Type B pancreatic cell (in vitro differentiated cells): Measurements from ENCODE around the gene RDH16. TPM values are rescaled to one million over a fixed set of nuclear protein-coding genes. Genes with fewer than 3 reads are reported as not detected.
"Not testable (repeated sequence)": the region's sequence is repeated elsewhere in the genome, so short reads cannot be mapped to it uniquely, and the experiment has no call there.

Experiments used
- DNase-seq: peaks from one replicate; pipeline ENCODE4 v3.0.0; 2021; ENCODE audit warnings: mixed read lengths; ENCODE audit not compliant: unreplicated experiment; ENCODE audit errors: extremely low spot score
- H3K27ac Mint-ChIP-seq: 2 replicates; pipeline ENCODE4 v1.8.0; 2021; ENCODE audit warnings: mild to moderate bottlenecking, mixed read lengths
- H3K27me3 Mint-ChIP-seq: 2 replicates; pipeline ENCODE4 v1.8.0; 2021; ENCODE audit warnings: mixed read lengths
- H3K36me3 Mint-ChIP-seq: 2 replicates; pipeline ENCODE4 v1.8.0; 2021; ENCODE audit warnings: mixed read lengths
- H3K4me1 Mint-ChIP-seq: one replicate; pipeline ENCODE4 v1.8.0; 2021; ENCODE audit warnings: mixed read lengths; ENCODE audit not compliant: unreplicated experiment
- H3K4me3 Mint-ChIP-seq: 2 replicates; pipeline ENCODE4 v1.8.0; 2021; ENCODE audit warnings: mild to moderate bottlenecking, mixed read lengths
- H3K9me3 Mint-ChIP-seq: 2 replicates; pipeline ENCODE4 v1.8.0; 2021; ENCODE audit warnings: mixed read lengths
- CTCF ChIP-seq: fragments of 200-600 bp; sonication (generic); conservative IDR thresholded peaks from 2 replicates; pipeline ENCODE4 v1.5.0; 2021; ENCODE audit warnings: antibody characterized with exemption, mild to moderate bottlenecking
- total RNA-seq: library from RNA; stranded (reverse); gene quantifications from 2 replicates; pipeline ENCODE4 v1.2.1, GENCODE V29; 2021; ENCODE audit warnings: low replicate concordance

Gene RDH16
- total RNA-seq, 1 donor from 2014 or later: 0.68 TPM

- peaks cover 9% of the 10 kb centered on the region for H3K4me1 Mint-ChIP-seq
- no peak for DNase-seq
Measured at GRCh38 chr12:56941299-56942017, 15.9 kb downstream of the RDH16 start.

GRCh38 chr12:56940942-56941298 lies 16.5 kb downstream of the RDH16 start:
- Mint-ChIP-seq H3K27ac (peak overlapping the region; percentile 86), H3K27me3 (peaks cover 29% of the 10 kb centered on the region)
- H3K4me1 Mint-ChIP-seq, DNase-seq, H3K36me3 Mint-ChIP-seq, H3K9me3 Mint-ChIP-seq, H3K4me3 Mint-ChIP-seq: not testable (repeated sequence)

More at GRCh38 chr12:56941299-56942017, 15.9 kb downstream of the RDH16 start:
- Mint-ChIP-seq H3K27ac (peak overlapping the region; percentile 86), H3K9me3 (no peaks in the 10 kb centered on the region), H3K36me3 (no peaks in the 10 kb centered on the region), H3K27me3 (peaks cover 29% of the 10 kb centered on the region), H3K4me3 (peak overlapping the region; percentile 60)
- TF ChIP-seq CTCF: no peak

DNA sequence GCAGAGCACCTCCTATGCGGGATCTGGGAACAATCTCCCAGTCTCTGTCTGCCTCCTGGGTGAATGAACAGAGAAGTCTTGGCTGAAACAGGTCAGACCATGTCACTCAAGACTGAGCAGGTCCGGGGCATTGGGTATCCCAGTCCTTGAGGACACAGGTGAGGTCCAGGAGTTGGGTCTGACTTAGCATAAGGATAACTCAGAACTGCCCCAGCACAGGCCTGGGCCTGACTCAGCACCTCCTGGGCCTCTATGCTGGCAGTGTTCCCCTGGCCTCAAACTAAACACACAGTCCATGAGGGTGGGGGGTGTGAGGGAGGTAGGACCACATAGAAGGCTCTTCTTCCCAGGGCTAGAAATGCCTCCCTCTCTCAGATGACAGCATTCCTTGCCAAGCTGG lies 21.7 kb downstream of the RDH16 start:
- Mint-ChIP-seq H3K4me3 (no peak overlapping the region), H3K4me1 (peaks cover 14% of the 10 kb centered on the region), H3K27ac (no peak overlapping the region)

GRCh38 chr12:56935157-56935556 lies 22.3 kb downstream of the RDH16 start:
- no peak for DNase-seq
- H3K36me3 Mint-ChIP-seq: no peaks in the 10 kb centered on the region
- no peak for TF ChIP-seq CTCF
- H3K4me3 Mint-ChIP-seq: no peak overlapping the region
- no peaks in the 10 kb centered on the region for H3K9me3 Mint-ChIP-seq
- H3K4me1 Mint-ChIP-seq: peaks cover 14% of the 10 kb centered on the region
- no peak overlapping the region for H3K27ac Mint-ChIP-seq
- H3K27me3 Mint-ChIP-seq: no peaks in the 10 kb centered on the region

More for the DNA sequence above, 21.7 kb downstream of the RDH16 start:
- Mint-ChIP-seq H3K9me3 (no peaks in the 10 kb centered on the region), H3K36me3 (no peaks in the 10 kb centered on the region), H3K27me3 (no peaks in the 10 kb centered on the region)
- DNase-seq: no peak
- TF ChIP-seq CTCF: no peak

DNA sequence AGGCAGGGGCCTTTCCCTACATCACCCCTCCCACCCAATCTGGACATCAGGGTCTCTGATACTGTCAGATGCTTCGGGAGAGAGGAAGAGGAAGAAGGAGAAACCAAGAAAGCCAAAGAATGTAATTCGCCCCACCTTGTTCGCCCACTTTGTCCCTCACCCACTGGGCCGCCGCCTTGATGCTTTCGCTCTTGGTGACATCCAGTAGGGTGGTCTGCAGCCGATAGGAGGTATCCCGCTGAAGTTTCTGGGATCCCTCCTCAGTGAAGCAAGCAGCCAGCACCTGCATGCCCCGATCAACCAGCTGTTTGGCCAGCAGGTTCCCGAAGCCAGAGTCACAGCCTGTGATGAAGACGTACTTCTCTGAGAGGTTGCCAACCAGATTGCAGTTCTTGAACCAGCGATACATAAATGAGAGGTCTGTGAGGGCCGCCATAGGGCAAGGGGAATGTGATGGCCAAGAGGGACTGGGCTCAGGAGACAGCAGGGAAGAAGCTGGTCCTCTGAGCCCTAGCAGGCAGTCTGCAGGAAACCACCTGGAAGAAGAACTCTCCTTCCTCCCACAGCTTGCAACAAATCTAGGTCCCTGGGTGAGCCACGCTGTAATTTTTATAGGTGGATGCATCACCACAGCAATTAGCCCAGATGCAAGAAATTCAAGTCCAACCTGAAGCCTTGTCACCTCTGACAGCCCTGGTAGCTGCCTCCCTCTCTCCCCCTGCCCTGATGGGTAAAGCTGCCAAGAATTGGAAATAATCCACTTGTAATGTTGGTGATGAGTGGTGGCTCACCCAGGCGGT lies 23.4 kb downstream of the RDH16 start, which contains the start of gene SDR9C7:
TSS of gene SDR9C7 (minus strand) at position 583 of the 800 bp plus-strand sequence. CDS start at position 436, 147 bp downstream.
- Mint-ChIP-seq H3K4me1 (peaks cover 14% of the 10 kb centered on the region), H3K27ac (no peak within 1 kb of the TSS), H3K4me3 (no peak within 1 kb of the TSS), H3K27me3 (no peaks in the 10 kb centered on the region), H3K36me3 (no peaks in the 10 kb centered on the region), H3K9me3 (no peaks in the 10 kb centered on the region)
- TF ChIP-seq CTCF: no peak
- DNase-seq: peak; percentile 27

DNA sequence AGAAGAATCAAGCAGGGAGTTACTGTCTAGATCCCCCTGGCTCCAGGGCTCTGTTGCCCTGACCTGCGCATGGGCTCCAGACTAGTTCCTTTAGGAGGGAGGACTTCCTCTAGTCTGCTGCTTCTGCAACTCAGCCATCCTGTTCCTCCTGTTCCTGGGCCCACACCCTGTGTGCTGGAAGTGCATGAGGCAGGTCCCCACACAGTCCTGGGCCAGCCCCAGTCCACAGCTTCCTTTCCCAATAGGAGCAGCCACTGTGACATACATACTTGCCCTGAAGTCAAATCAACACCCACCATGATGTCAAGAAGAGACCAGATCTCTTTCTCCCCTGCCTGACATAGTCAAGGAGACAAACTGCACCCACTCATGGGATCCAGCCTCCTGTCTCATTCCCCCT lies 24.5 kb downstream of the RDH16 start:
- peaks cover 20% of the 10 kb centered on the region for H3K4me1 Mint-ChIP-seq
- H3K27ac Mint-ChIP-seq: peak overlapping the region; percentile 91
- no peaks in the 10 kb centered on the region for H3K9me3 Mint-ChIP-seq
- TF ChIP-seq CTCF: no peak
- peaks cover 7% of the 10 kb centered on the region for H3K27me3 Mint-ChIP-seq
- no peaks in the 10 kb centered on the region for H3K36me3 Mint-ChIP-seq
- peak overlapping the region; percentile 51 for H3K4me3 Mint-ChIP-seq
- peak; percentile 62 for DNase-seq
